GM12878 (cell line): ENCODE results near the gene C1orf141.

Experiments used
- CTCF ChIP-seq, 3 experiments: IDR thresholded peaks in 2 of 3; conservative IDR thresholded peaks in 1 of 3; 2 replicates each; pipeline ENCODE4 v1.5.1; 2011; ENCODE audit warnings: low read depth in 3 of 3, low read length in 3 of 3, mild to moderate bottlenecking in 3 of 3, control low read depth in 2 of 3, moderate library complexity in 2 of 3, inconsistent platforms in 1 of 3, mixed read lengths in 1 of 3; ENCODE audit not compliant: control insufficient read depth in 2 of 3, insufficient read depth in 1 of 3; ENCODE audit errors: extremely low read depth in 1 of 3
- DPF2 ChIP-seq: fragments of 450-650 bp; IDR thresholded peaks from 2 replicates; pipeline ENCODE4 v1.6.1; 2017; ENCODE audit warnings: mild to moderate bottlenecking
- EZH2 ChIP-seq: IDR thresholded peaks from 2 replicates; pipeline ENCODE4 v1.6.1; 2012; ENCODE audit warnings: low read depth, mild to moderate bottlenecking, control low read depth, inconsistent platforms, low read length, borderline replicate concordance; ENCODE audit not compliant: control insufficient read depth
- IKZF1 ChIP-seq: fragments of 450-650 bp; conservative IDR thresholded peaks from 2 replicates; pipeline ENCODE4 v1.6.1; 2017; ENCODE audit warnings: antibody characterized with exemption, mild to moderate bottlenecking
- MYB ChIP-seq: fragments of 150-350 bp; IDR thresholded peaks from 2 replicates; pipeline ENCODE4 v1.6.1; 2014; ENCODE audit warnings: mild to moderate bottlenecking, low read depth, low read length, borderline replicate concordance
- NR2F1 ChIP-seq: fragments of 450-650 bp; conservative IDR thresholded peaks from 2 replicates; pipeline ENCODE4 v1.6.1; 2017; ENCODE audit warnings: mild to moderate bottlenecking
- POLR2A ChIP-seq: IDR thresholded peaks from 2 replicates; pipeline ENCODE4 v1.6.1; 2011; ENCODE audit warnings: low read depth, mild to moderate bottlenecking, low read length
- POLR2AphosphoS5 ChIP-seq: IDR thresholded peaks from 2 replicates; pipeline ENCODE4 v1.6.1; 2011; ENCODE audit warnings: mild to moderate bottlenecking, low read length, inconsistent platforms
- TAF1 ChIP-seq: IDR thresholded peaks from 2 replicates; pipeline ENCODE4 v1.6.1; 2011; ENCODE audit warnings: mild to moderate bottlenecking, low read depth, low read length, borderline replicate concordance
- USF2 ChIP-seq: IDR thresholded peaks from 2 replicates; pipeline ENCODE4 v1.6.1; 2011; ENCODE audit warnings: low read depth, low read length, improper control_type of control experiment, borderline replicate concordance
- ZZZ3 ChIP-seq: IDR thresholded peaks from 2 replicates; pipeline ENCODE4 v1.6.1; 2011; ENCODE audit warnings: low read depth; ENCODE audit not compliant: control insufficient read depth, insufficient read length

- TF ChIP-seq CTCF (IDR thresholded peaks at IDR 0.05 in 2 of 3, conservative IDR thresholded peaks at IDR 0.05 in 1 of 3; ENCODE audit: control insufficient read depth in 2 of 3, extremely low read depth in 1 of 3, insufficient read depth in 1 of 3, low read depth in 3 of 3, low read length in 3 of 3) (no peak), NR2F1 (no peak), POLR2AphosphoS5 (no peak), POLR2A (no peak), USF2 (no peak), ZZZ3 (no peak), DPF2 (no peak), TAF1 (no peak), IKZF1 (no peak), EZH2 (no peak), MYB (no peak)
Observed at GRCh38 chr1:67058242-67058641, 76.5 kb downstream of the C1orf141 start.
